Stimulated activated CD8-positive, alpha-beta memory T cell treated with anti-CD3 and anti-CD28 coated beads, Interleukin-2, amount 100 ng/mL, for 48 hours (primary cell): ENCODE results near the gene PRR12.

Experiments
- DNase-seq, 2 donors: peaks; one replicate each; pipeline ENCODE4 v3.0.0-alpha.2; 2020; ENCODE audit warnings: low read depth in 2 of 2

Gene PRR12

GRCh38 chr19:49591731-49592485 lies 926 bp downstream of the PRR12 start:
- peak; percentile 19 to 36 for DNase-seq

DNA sequence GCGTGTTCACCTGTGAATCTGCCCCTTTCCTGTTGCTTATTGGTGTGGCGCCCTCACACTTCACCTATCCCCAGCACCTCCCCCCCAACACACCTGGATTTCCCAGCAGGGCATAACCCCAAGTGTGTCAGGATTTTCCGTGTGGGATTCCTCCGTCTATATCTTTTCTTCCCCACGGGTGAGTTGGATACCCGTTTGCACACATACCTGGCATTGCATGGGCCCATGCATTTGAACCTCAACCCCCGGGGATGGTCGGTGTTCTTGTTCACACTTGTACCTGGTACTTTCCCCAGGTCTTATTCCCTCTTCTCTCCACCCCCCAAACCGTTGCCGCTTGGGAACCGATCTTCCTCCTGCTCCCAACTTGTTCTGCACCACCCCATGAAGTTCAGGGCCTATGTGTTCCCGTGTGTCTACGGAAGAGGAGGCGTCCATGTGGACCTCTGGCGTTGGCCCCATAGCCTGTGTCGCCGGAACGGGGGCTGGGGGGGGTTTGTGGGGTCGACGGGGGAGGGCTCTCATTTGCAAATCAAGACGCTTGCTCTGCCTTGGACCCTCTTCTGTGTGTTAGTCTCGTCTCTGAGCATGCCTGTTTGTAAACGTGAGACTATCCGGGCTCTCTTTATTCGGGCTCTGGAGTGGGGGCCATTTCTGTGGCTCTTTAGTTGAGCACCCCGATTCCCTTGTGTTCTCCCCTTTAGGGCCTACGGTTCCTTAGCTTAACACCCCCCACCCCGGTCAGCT lies 1.7 kb downstream of the PRR12 start:
- peak in 1 of 2 donors; percentile 11 for DNase-seq

DNA sequence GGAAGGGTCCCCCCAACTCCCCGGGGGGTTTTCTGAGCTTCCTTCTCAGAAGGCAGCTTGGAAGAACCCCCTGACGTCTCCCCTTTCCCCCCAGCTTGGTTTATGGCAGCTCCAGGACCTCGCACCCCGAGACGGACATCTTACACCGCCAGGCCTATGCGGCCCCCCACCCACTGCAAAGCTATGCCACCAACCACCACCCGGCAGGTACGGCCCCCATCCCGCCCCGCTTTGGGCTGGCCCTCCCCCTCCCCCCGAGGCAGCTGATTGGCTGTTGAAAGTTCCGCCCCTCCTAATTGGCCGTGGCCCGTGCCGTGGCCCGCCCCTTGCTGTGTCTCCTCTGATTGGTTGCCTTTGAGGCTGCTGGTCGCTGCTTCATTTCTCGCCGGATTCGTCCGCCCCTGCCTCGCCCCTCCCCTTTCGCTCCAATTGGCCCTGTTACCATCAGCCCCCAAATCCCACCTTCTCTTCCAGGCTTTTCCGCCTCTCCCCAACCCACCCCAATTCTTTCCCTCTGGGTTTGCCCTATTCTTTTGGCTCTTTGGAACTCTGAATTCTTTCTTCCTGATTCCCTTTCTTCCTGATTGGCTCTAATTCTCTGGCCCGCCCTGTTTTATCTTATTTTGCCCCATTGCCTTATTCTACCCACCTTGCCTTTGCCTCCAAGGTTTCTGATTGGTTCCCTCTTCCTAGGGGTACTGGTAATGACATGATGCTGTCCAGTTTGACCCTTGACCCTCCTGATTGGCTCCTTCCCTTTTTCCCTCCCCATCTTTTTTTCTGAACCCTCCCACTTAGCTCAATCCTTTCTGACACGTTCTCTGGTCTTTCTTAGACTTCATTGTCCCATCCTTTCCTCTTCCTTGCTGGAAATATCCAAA lies 2.5 kb downstream of the PRR12 start:
- peak; percentile 91 to 92 for DNase-seq

GRCh38 chr19:49594157-49594992 lies 3.4 kb downstream of the PRR12 start:
- no peak for DNase-seq

DNA sequence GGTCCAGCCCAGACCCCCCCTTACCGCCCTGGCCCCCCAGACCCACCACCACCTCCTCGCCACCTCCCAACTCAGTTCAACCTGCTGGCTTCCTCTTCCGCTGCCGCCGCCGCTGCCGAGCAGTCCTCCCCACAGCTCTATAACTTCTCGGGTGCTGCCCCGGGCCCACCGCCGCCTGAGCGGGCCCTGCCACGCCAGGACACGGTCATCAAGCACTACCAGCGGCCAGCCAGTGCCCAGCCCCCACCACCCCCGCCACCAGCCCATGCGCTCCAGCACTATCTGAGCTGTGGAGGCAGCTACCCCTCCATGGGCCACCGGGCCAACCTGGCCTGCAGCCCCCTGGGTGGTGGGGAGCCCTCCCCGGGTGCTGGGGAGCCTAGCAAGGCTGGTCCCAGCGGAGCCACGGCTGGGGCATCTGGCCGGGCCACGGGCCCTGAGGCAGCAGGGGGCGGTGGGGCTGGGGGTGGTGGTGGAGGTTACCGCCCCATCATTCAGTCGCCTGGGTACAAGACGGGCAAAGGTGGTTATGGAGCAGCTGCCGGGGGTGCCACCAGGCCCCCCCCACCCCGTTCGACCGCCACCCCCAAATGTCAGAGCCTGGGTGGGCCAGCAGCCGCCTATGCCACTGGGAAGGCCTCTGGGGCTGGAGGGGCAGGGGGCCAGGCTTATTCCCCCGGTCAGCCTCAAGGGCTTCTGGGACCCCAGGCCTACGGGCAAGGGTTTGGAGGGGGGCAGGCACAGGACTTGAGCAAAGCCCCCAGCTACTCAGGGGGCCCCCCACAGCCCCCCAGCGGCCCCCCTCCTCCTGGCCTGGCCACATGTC lies 4.2 kb downstream of the PRR12 start:
- no peak for DNase-seq

GRCh38 chr19:49595819-49596404 lies 4.9 kb downstream of the PRR12 start:
- DNase-seq = no peak

GRCh38 chr19:49596407-49596806 lies 5.4 kb downstream of the PRR12 start:
- no peak for DNase-seq

DNA sequence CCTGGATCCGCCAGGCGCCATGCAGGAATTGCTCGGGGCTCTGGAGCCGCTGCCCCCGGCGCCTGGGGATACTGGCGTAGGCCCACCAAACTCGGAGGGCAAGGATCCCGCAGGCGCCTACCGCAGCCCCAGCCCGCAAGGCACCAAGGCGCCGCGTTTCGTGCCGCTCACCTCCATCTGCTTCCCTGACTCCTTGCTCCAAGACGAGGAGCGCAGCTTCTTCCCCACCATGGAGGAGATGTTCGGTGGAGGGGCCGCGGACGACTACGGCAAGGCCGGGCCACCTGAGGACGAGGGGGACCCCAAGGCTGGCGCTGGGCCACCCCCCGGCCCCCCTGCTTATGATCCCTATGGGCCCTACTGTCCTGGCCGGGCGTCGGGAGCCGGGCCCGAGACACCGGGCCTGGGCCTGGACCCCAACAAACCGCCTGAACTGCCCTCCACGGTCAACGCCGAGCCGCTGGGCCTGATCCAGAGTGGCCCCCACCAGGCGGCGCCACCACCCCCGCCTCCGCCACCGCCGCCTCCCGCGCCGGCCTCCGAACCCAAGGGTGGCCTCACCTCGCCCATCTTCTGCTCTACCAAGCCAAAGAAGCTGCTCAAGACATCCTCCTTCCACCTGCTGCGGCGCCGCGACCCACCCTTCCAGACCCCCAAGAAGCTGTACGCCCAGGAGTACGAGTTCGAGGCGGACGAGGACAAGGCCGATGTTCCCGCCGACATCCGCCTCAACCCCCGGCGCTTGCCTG lies 6.1 kb downstream of the PRR12 start:
- no peak for DNase-seq

GRCh38 chr19:49597703-49597974 lies 6.7 kb downstream of the PRR12 start:
- no peak for DNase-seq

GRCh38 chr19:49599378-49600295 lies 8.7 kb downstream of the PRR12 start:
- no peak for DNase-seq

DNA sequence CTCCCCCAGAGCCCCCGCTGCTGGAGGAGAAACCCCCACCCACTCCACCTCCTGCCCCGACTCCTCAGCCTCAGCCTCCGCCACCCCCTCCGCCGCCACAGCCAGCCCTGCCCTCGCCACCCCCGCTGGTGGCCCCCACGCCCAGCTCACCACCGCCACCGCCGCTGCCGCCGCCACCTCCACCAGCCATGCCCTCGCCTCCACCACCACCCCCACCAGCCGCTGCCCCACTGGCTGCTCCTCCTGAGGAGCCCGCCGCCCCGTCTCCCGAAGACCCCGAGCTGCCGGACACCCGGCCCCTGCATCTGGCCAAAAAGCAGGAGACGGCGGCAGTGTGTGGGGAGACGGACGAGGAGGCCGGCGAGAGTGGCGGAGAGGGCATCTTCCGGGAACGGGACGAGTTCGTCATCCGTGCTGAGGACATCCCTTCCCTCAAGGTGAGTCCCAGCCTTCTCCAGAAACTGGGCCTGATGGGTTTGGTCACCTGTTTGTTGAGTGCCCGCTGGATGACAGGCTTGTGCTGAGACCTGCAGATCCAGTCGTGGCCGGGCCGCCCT lies 10.6 kb downstream of the PRR12 start:
- no peak for DNase-seq

DNA sequence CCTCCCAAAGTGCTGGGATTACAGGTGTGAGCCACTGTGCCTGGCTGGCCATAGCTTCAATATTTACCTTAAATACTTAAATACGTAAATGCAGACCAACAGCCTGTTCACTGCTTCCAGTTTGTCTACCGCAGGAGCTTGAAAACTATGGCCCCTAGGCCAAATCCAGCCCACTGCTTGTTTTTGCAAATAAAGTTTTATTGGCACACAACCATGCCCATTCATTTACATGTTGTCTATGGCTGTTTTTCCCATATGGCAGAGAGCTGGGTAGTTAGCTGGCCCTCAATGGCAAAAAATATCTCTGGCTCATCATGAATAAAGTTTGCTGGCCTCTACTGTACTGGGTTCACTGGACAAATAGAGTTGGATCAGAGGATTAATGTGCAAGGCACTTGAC lies 11.8 kb downstream of the PRR12 start:
- no peak for DNase-seq

DNA sequence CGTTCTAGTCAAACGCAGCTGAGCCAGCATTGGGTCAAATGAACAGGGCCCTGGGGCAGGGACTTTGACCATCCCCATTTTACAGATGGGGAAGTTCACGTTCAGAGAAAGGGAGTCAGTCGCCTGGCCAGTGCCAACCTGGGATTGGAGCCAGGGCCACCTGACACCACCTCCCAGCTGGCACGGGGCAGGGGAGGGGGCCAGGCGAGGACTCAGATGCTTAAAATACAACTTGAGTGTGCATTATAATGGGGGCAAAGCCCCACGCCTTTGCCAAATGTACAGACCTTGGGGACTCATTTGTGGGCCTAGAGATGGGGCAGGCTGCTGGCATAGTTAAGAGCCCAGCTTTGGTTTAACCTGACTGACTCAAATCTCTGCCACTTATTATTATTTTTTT lies 14.6 kb downstream of the PRR12 start:
- no peak for DNase-seq

GRCh38 chr19:49609499-49610092 lies 18.6 kb downstream of the PRR12 start:
- no peak for DNase-seq

DNA sequence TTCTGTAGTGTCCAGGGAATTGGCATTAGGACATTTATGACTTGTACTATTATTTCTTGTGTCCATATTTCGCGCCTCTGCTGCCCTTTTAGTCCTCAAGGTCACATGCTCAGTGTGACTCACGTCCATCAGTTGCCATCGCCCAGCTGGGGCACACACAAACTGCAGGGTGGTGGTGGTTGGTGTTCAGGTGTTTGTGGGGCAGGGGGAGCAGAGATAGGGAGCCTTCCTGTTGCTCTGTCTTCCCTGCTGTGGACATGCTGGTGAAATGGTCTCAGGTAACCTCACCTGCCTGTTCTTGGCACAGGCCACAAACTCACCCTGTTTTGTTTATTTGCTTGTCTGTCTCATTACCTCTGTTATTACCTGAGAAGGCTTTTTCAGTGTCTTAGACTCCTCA lies 22.4 kb downstream of the PRR12 start:
- no peak for DNase-seq

GRCh38 chr19:49614096-49614833 lies 23.3 kb downstream of the PRR12 start:
- DNase-seq = peak; percentile 33 to 36

- no peak for DNase-seq
These were observed 24.9 kb downstream of the PRR12 start for GRCh38 chr19:49615861-49616260.
